Measurements from ENCODE around the gene REL. TPM values are rescaled to one million over a fixed set of nuclear protein-coding genes. Genes with fewer than 3 reads are reported as not detected.

The REL gene
- total and polyA plus RNA-seq, 2 of the 4 experiments (the other 2 are of a cell fraction) = 1.3 to 4.3 TPM

- Histone ChIP-seq H3K27ac (ENCODE audit: insufficient read depth, low read length) (no peak overlapping the region), H2AK5ac (ENCODE audit: low read depth, low read length) (no peak overlapping the region), H3K4ac (ENCODE audit: low read depth, low read length) (no peak overlapping the region), H2BK120ac (ENCODE audit: low read depth, low read length) (no peak overlapping the region), H4K91ac (ENCODE audit: insufficient read depth, low read depth, low read length) (no peak overlapping the region), H2BK5ac (ENCODE audit: low read depth, low read length, poor library complexity, severe bottlenecking) (peak overlapping the region; percentile 23), H4K20me1 (ENCODE audit: insufficient read depth, low read length) (no peaks in the 10 kb centered on the region), H3K36me3 (ENCODE audit: control insufficient read depth, insufficient read depth, low read length) (no peaks in the 10 kb centered on the region), H4K5ac (ENCODE audit: low read depth, low read length) (no peak overlapping the region), H3K18ac (ENCODE audit: low read depth, low read length) (no peak overlapping the region), H3K9ac (ENCODE audit: low read depth, low read length) (no peak overlapping the region), H2AFZ (replicated peaks; ENCODE audit: low read length, poor library complexity) (no peak overlapping the region), H3K9me1 (ENCODE audit: insufficient read depth, low read length) (no peaks in the 10 kb centered on the region), H2BK20ac (ENCODE audit: low read depth, low read length) (no peak overlapping the region), H3K79me1 (ENCODE audit: low read depth in 1 of 2, low read length in 2 of 2) (peaks cover 2 to 12% of the 10 kb centered on the region in 2 experiments; a peak in 3 of 4 replicates), H3K27me3 (ENCODE audit: control insufficient read depth, insufficient read depth, low read length) (no peaks in the 10 kb centered on the region), H3K56ac (ENCODE audit: extremely low read depth, insufficient read depth, low read length) (no peak overlapping the region), H3K23ac (ENCODE audit: low read depth, low read length) (no peak overlapping the region; the same call in 1 of the 2 replicates), H4K8ac (ENCODE audit: low read depth in 2 of 2, low read length in 2 of 2) (no peak overlapping the region; a peak in 1 of 4 replicates), H2BK15ac (ENCODE audit: low read depth, low read length) (no peak overlapping the region), H3K4me3 (ENCODE audit: insufficient read depth, low read depth, low read length) (no peak overlapping the region), H3K9me3 (ENCODE audit: control insufficient read depth, insufficient read depth, low read length) (no peaks in the 10 kb centered on the region), H2AK9ac (replicated peaks; ENCODE audit: low read depth, low read length, poor library complexity) (no peak overlapping the region), H3K14ac (replicated peaks; ENCODE audit: low read depth, low read length) (no peak overlapping the region), H3K4me2 (ENCODE audit: low read depth, low read length) (peak overlapping the region; percentile 42), H3K4me1 (ENCODE audit: control insufficient read depth, insufficient read depth, low read length) (no peaks in the 10 kb centered on the region; the same call in 1 of the 2 replicates)
- TF ChIP-seq MAZ (IDR thresholded peaks at IDR 0.05; ENCODE audit: borderline replicate concordance, low read depth, low read length) (no peak), CTCF (conservative IDR thresholded peaks at IDR 0.05; ENCODE audit: low read depth, low read length) (no peak), SMC3 (IDR thresholded peaks at IDR 0.05; ENCODE audit: low read depth, low read length) (no peak), CEBPB (IDR thresholded peaks at IDR 0.05; ENCODE audit: low read depth, low read length) (no peak), RAD21 (IDR thresholded peaks at IDR 0.05; ENCODE audit: low read length) (no peak), RFX5 (IDR thresholded peaks at IDR 0.05; ENCODE audit: low read depth, low read length) (no peak), RCOR1 (IDR thresholded peaks at IDR 0.05; ENCODE audit: insufficient replicate concordance, low read length) (no peak), POLR2A (IDR thresholded peaks at IDR 0.05; ENCODE audit: low read depth, low read length) (no peak), MXI1 (IDR thresholded peaks at IDR 0.05; ENCODE audit: borderline replicate concordance, low read depth, low read length) (no peak), CHD1 (IDR thresholded peaks at IDR 0.05; ENCODE audit: low read depth, low read length) (no peak), USF2 (IDR thresholded peaks at IDR 0.05; ENCODE audit: low read depth, low read length) (no peak), MAFK (IDR thresholded peaks at IDR 0.05; ENCODE audit: low read depth, low read length) (no peak), NFE2L2 (IDR thresholded peaks at IDR 0.05; ENCODE audit: low read depth, low read length) (no peak), BHLHE40 (IDR thresholded peaks at IDR 0.05; ENCODE audit: low read depth, low read length) (no peak), ELK1 (IDR thresholded peaks at IDR 0.05; ENCODE audit: borderline replicate concordance, low read depth, low read length) (no peak)
- in situ Hi-C loops (cut with MboI; ENCODE audit: low sequenced_read_pairs) (no loop called here), dilution Hi-C loops (cut with HindIII; ENCODE audit: low sequenced_read_pairs, unreplicated experiment) (no loop called here), intact Hi-C loops (cut with micrococcal nuclease) (loop anchor here (10.0 kb wide), 1 partner anchor 180 kb away; no protein-coding TSS in a partner anchor)
- DNase-seq (peak; percentile 36), ATAC-seq (ENCODE audit: low read depth) (no peak)
- ChIA-PET POLR2A (ENCODE audit: unreplicated experiment) (no interaction called here), CTCF (interaction anchor here (0.7 kb wide), 1 partner anchor 44 kb away, joined by 3 read pairs; no protein-coding TSS in a partner anchor)
- no TSS peak for BruUV-seq (replicated peaks)
- WGBS, 2 experiments (ENCODE audit: extremely low coverage in 2 of 2, insufficient read length in 1 of 2) = no CpG with 5 or more reads among the region's 2 CpGs
Observed at GRCh38 chr2:60884800-60885199, 3.4 kb downstream of the REL start.

All from IMR-90 (cell line).